Neural progenitor cell (in vitro differentiated cells): ENCODE measurements around the gene PJA2. TPM values are rescaled to one million over a fixed set of nuclear protein-coding genes. Genes with fewer than 3 reads are reported as not detected.

ENCODE experiments used
- DNase-seq: peaks from one replicate; pipeline ENCODE4 v3.0.0-alpha.2; 2016; ENCODE audit warnings: low spot score
- H2AFZ ChIP-seq: fragments of 200-600 bp; sonication (generic); replicated peaks from 2 replicates; pipeline ENCODE4 v1.6.1; 2016; ENCODE audit warnings: antibody characterized with exemption
- H3F3A ChIP-seq: fragments of 200-600 bp; sonication (generic); 2 replicates; pipeline ENCODE4 v1.6.1; 2016; ENCODE audit warnings: antibody characterized with exemption, low read depth
- H3K27ac ChIP-seq: fragments of 200-600 bp; sonication (generic); 2 replicates; pipeline ENCODE4 v1.5.1; 2016; ENCODE audit warnings: mild to moderate bottlenecking
- H3K27me3 ChIP-seq: fragments of 200-600 bp; sonication (generic); 2 replicates; pipeline ENCODE4 v1.6.1; 2016; ENCODE audit warnings: mild to moderate bottlenecking, moderate library complexity
- H3K36me3 ChIP-seq: fragments of 200-600 bp; sonication (generic); 2 replicates; pipeline ENCODE4 v1.5.1; 2016
- H3K4me1 ChIP-seq: fragments of 200-600 bp; sonication (generic); 2 replicates; pipeline ENCODE4 v1.6.1; 2016; ENCODE audit warnings: mixed run types
- H3K4me2 ChIP-seq: fragments of 200-600 bp; sonication (generic); 2 replicates; pipeline ENCODE4 v1.6.1; 2016
- H3K4me3 ChIP-seq: fragments of 200-600 bp; sonication (generic); 2 replicates; pipeline ENCODE4 v1.5.1; 2016
- H3K79me2 ChIP-seq: fragments of 200-600 bp; sonication (generic); 2 replicates; pipeline ENCODE4 v1.6.1; 2016; ENCODE audit warnings: low read depth
- H3K9ac ChIP-seq: fragments of 200-600 bp; sonication (generic); 2 replicates; pipeline ENCODE4 v1.6.1; 2016
- H3K9me3 ChIP-seq: fragments of 200-600 bp; sonication (generic); 2 replicates; pipeline ENCODE4 v1.5.1; 2016; ENCODE audit warnings: low read depth
- H4K20me1 ChIP-seq: fragments of 200-600 bp; sonication (generic); 2 replicates; pipeline ENCODE4 v1.6.1; 2016; ENCODE audit warnings: low read depth
- H3K27ac Mint-ChIP-seq: 3 replicates; pipeline ENCODE4 v1.8.0; 2021; ENCODE audit warnings: mixed read lengths
- H3K27me3 Mint-ChIP-seq: 2 replicates; pipeline ENCODE4 v1.8.0; 2022; ENCODE audit warnings: low read depth, mild to moderate bottlenecking, inconsistent platforms, moderate library complexity, mixed read lengths; ENCODE audit not compliant: insufficient read depth
- H3K36me3 Mint-ChIP-seq: 3 replicates; pipeline ENCODE4 v1.8.0; 2021; ENCODE audit warnings: mixed read lengths
- H3K4me1 Mint-ChIP-seq: 3 replicates; pipeline ENCODE4 v1.8.0; 2021; ENCODE audit warnings: mixed read lengths
- H3K4me3 Mint-ChIP-seq: 3 replicates; pipeline ENCODE4 v1.8.0; 2021; ENCODE audit warnings: mild to moderate bottlenecking, moderate library complexity, mixed read lengths
- H3K9me3 Mint-ChIP-seq: 3 replicates; pipeline ENCODE4 v1.8.0; 2020; ENCODE audit warnings: mixed read lengths
- CTCF ChIP-seq: fragments of 200-600 bp; sonication (generic); IDR thresholded peaks from 2 replicates; pipeline ENCODE4 v1.5.1; 2017; ENCODE audit warnings: antibody characterized with exemption, mild to moderate bottlenecking
- EZH2 ChIP-seq: fragments of 200-600 bp; sonication (generic); IDR thresholded peaks from 2 replicates; pipeline ENCODE4 v1.6.1; 2017; ENCODE audit warnings: antibody characterized with exemption, mild to moderate bottlenecking, moderate library complexity
- EZH2phosphoT487 ChIP-seq: fragments of 200-600 bp; sonication (generic); IDR thresholded peaks from 2 replicates; pipeline ENCODE4 v1.6.1; 2017; ENCODE audit warnings: antibody characterized with exemption
- total RNA-seq: library from RNA; depleted of rRNA; stranded (reverse); fragments of >200 nt; gene quantifications from 2 replicates; pipeline ENCODE4 v1.2.3, GENCODE V29; 2015; ENCODE audit warnings: low replicate concordance

Gene PJA2
- total RNA-seq, 1 donor from 2014 or later = 128 TPM

GRCh38 chr5:109453251-109453650 lies 43.5 kb upstream of the PJA2 start:
- no peaks in the 10 kb centered on the region for H4K20me1 ChIP-seq
- H3F3A ChIP-seq = peaks cover 10% of the 10 kb centered on the region
- H3K4me1 ChIP-seq = peaks cover 14% of the 10 kb centered on the region
- peaks cover 2% of the 10 kb centered on the region for H3K9me3 Mint-ChIP-seq
- no peaks in the 10 kb centered on the region for H3K9me3 ChIP-seq
- H3K27ac ChIP-seq = no peak overlapping the region
- no peak overlapping the region for H3K27ac Mint-ChIP-seq
- TF ChIP-seq EZH2phosphoT487 = no peak
- TF ChIP-seq CTCF = no peak
- no peak for TF ChIP-seq EZH2
- peaks cover 6% of the 10 kb centered on the region for H3K36me3 ChIP-seq
- H3K27me3 ChIP-seq = no peaks in the 10 kb centered on the region
- no peak for DNase-seq
- no peak overlapping the region for H3K9ac ChIP-seq
- no peaks in the 10 kb centered on the region for H3K27me3 Mint-ChIP-seq
- H2AFZ ChIP-seq = no peak overlapping the region
- no peaks in the 10 kb centered on the region for H3K36me3 Mint-ChIP-seq
- H3K4me2 ChIP-seq = no peak overlapping the region
- H3K4me3 ChIP-seq = no peak overlapping the region
- H3K4me1 Mint-ChIP-seq = peaks cover 23% of the 10 kb centered on the region
- no peak overlapping the region for H3K4me3 Mint-ChIP-seq
- H3K79me2 ChIP-seq = no peaks in the 10 kb centered on the region

- H3K36me3 ChIP-seq = peaks cover 6% of the 10 kb centered on the region
- Mint-ChIP-seq H3K36me3 (no peaks in the 10 kb centered on the region), H3K27ac (no peak overlapping the region), H3K4me1 (peaks cover 23% of the 10 kb centered on the region), H3K4me3 (no peak overlapping the region), H3K9me3 (peaks cover 3% of the 10 kb centered on the region), H3K27me3 (no peaks in the 10 kb centered on the region)
- TF ChIP-seq EZH2 = no peak
- peaks cover 10% of the 10 kb centered on the region for H3F3A ChIP-seq
- no peak overlapping the region for H3K4me2 ChIP-seq
- no peak overlapping the region for H3K27ac ChIP-seq
- H3K4me3 ChIP-seq = no peak overlapping the region
- H2AFZ ChIP-seq = no peak overlapping the region
- no peaks in the 10 kb centered on the region for H4K20me1 ChIP-seq
- no peaks in the 10 kb centered on the region for H3K79me2 ChIP-seq
- H3K4me1 ChIP-seq = peaks cover 14% of the 10 kb centered on the region
- no peak for DNase-seq
- H3K27me3 ChIP-seq = no peaks in the 10 kb centered on the region
- no peak overlapping the region for H3K9ac ChIP-seq
- H3K9me3 ChIP-seq = no peaks in the 10 kb centered on the region
Observed at GRCh38 chr5:109452661-109453060, 42.9 kb upstream of the PJA2 start.

GRCh38 chr5:109451146-109451545 lies 41.4 kb upstream of the PJA2 start:
- H3K4me1 ChIP-seq = peaks cover 14% of the 10 kb centered on the region
- TF ChIP-seq EZH2phosphoT487 = no peak
- TF ChIP-seq CTCF = no peak
- TF ChIP-seq EZH2 = no peak
- no peak overlapping the region for H3K27ac ChIP-seq
- no peak overlapping the region for H3K9ac ChIP-seq
- peak overlapping the region; percentile 90 for H2AFZ ChIP-seq
- H3K36me3 Mint-ChIP-seq = no peaks in the 10 kb centered on the region
- no peaks in the 10 kb centered on the region for H3K9me3 ChIP-seq
- no peaks in the 10 kb centered on the region for H3K79me2 ChIP-seq
- no peak overlapping the region for H3K4me2 ChIP-seq
- no peak overlapping the region for H3K27ac Mint-ChIP-seq
- H3K9me3 Mint-ChIP-seq = peaks cover 5% of the 10 kb centered on the region
- no peak overlapping the region for H3K4me3 Mint-ChIP-seq
- H3F3A ChIP-seq = peaks cover 10% of the 10 kb centered on the region
- H4K20me1 ChIP-seq = no peaks in the 10 kb centered on the region
- H3K4me3 ChIP-seq = no peak overlapping the region
- H3K27me3 ChIP-seq = no peaks in the 10 kb centered on the region
- no peaks in the 10 kb centered on the region for H3K27me3 Mint-ChIP-seq
- H3K36me3 ChIP-seq = no peaks in the 10 kb centered on the region
- DNase-seq = no peak
- H3K4me1 Mint-ChIP-seq = peaks cover 23% of the 10 kb centered on the region

GRCh38 chr5:109450129-109450877 lies 40.5 kb upstream of the PJA2 start:
- Mint-ChIP-seq H3K36me3 (no peaks in the 10 kb centered on the region), H3K4me3 (no peak overlapping the region), H3K4me1 (peaks cover 18% of the 10 kb centered on the region), H3K27ac (peak overlapping the region; percentile 1), H3K9me3 (peaks cover 8% of the 10 kb centered on the region), H3K27me3 (no peaks in the 10 kb centered on the region)
- Histone ChIP-seq H3K79me2 (no peaks in the 10 kb centered on the region), H3F3A (peaks cover 10% of the 10 kb centered on the region), H3K27me3 (no peaks in the 10 kb centered on the region), H4K20me1 (no peaks in the 10 kb centered on the region), H3K9ac (no peak overlapping the region), H3K9me3 (no peaks in the 10 kb centered on the region), H3K4me3 (peak overlapping the region; percentile 18), H2AFZ (peak overlapping the region; percentile 90), H3K4me1 (peaks cover 14% of the 10 kb centered on the region), H3K4me2 (peak overlapping the region; percentile 61), H3K36me3 (no peaks in the 10 kb centered on the region), H3K27ac (no peak overlapping the region)
- no peak for TF ChIP-seq EZH2phosphoT487
- no peak for TF ChIP-seq EZH2
- no peak for TF ChIP-seq CTCF
- DNase-seq = peak; percentile 24
